Measurements from ENCODE around the gene LRPAP1.

DNA sequence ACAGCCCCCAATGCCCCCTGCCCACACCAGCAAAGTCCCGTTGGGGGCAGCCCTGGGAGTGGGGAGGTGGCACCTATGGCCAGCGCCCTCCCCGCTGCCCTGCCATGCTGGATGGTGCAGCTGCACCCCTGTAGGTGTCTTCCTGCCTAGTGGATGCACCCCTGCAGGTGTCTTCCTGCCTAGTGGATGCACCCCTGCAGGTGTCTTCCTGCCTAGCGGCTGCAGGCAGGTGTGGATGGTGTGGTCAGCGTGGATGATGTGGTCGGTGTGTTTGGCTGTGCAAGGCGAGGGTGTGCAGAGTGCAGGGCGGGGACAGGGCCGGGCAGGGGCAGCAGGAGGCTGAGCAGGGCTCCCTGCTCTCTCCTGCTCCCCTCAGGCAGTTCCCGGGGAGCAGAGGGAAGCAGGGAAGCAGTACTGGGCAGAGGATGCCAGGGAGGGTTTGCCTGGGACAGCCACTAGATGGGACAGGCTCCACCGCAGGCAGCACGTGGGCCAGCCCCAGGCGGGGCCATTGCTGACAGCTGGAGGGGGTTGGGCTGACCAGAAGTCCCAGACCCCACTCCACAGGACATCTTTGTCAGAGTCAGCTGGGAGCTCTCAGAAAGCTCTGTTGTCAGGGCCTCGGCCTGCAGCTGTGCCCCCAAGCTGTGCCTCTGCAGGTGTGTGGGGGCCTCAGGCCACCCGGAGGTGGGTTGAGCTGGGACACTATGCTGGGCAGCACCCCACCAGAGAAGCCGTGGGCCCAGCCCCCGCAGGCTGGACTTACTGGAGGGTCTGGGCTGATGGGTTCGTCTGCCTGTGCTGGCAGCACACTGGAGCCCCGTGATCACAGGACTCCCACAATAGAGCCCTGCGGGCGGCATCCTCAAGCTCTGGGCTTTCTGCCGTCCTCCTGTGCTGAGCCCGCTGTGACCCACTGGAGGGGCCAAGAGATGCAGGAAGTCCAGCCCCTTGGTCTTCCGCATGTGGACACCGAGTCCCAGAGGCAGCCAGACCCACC is 45.4 kb downstream of the LRPAP1 start:
- TF ChIP-seq, protein P1, sequence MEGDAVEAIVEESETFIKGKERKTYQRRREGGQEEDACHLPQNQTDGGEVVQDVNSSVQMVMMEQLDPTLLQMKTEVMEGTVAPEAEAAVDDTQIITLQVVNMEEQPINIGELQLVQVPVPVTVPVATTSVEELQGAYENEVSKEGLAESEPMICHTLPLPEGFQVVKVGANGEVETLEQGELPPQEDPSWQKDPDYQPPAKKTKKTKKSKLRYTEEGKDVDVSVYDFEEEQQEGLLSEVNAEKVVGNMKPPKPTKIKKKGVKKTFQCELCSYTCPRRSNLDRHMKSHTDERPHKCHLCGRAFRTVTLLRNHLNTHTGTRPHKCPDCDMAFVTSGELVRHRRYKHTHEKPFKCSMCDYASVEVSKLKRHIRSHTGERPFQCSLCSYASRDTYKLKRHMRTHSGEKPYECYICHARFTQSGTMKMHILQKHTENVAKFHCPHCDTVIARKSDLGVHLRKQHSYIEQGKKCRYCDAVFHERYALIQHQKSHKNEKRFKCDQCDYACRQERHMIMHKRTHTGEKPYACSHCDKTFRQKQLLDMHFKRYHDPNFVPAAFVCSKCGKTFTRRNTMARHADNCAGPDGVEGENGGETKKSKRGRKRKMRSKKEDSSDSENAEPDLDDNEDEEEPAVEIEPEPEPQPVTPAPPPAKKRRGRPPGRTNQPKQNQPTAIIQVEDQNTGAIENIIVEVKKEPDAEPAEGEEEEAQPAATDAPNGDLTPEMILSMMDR (IDR thresholded peaks at IDR 0.05): no peak
- no peak for TF ChIP-seq POLR2A (IDR thresholded peaks at IDR 0.05; ENCODE audit: low read depth)
- no peak for TF ChIP-seq EP300 (IDR thresholded peaks at IDR 0.05)
- no peak for TF ChIP-seq POLR2AphosphoS5 (IDR thresholded peaks at IDR 0.05)

Data from esophagus muscularis mucosa (tissue), 4 donors.